DND-41 (cell line): ENCODE results near the gene MCC.

Experiments used
- ATAC-seq: fragments of 200-7000 bp; cut with Tn5 transposase; 3 replicates; pipeline ENCODE4 v1.9.1; 2021; ENCODE audit warnings: low read depth; ENCODE audit not compliant: insufficient read depth
- DNase-seq: peaks from one replicate; pipeline ENCODE4 v3.0.0-alpha.2; 2020
- H2AFZ ChIP-seq: 2 replicates; pipeline ENCODE4 v1.6.0; 2012; ENCODE audit warnings: low read depth, low read length
- H3K27ac ChIP-seq: 2 replicates; pipeline ENCODE4 v1.5.1; 2012; ENCODE audit warnings: low read length, inconsistent platforms
- H3K27me3 ChIP-seq: fragments of 200-600 bp; sonication (generic); 2 replicates; pipeline ENCODE4 v1.6.0; 2012; ENCODE audit warnings: low read length, mild to moderate bottlenecking, inconsistent platforms; ENCODE audit not compliant: insufficient read depth, poor library complexity
- H3K36me3 ChIP-seq: 2 replicates; pipeline ENCODE4 v1.5.1; 2012; ENCODE audit warnings: low read length, inconsistent platforms; ENCODE audit not compliant: insufficient read depth
- H3K4me1 ChIP-seq: 2 replicates; pipeline ENCODE4 v1.5.1; 2012; ENCODE audit warnings: mild to moderate bottlenecking, low read length; ENCODE audit not compliant: insufficient read depth
- H3K4me2 ChIP-seq: 2 replicates; pipeline ENCODE4 v1.6.0; 2012; ENCODE audit warnings: mild to moderate bottlenecking, moderate library complexity, low read length, inconsistent platforms; ENCODE audit not compliant: insufficient read depth
- H3K4me3 ChIP-seq, 2 experiments: fragments of 200-600 bp in 1 of 2; shearing (Covaris generic) in 1 of 2; 2 replicates each; pipeline ENCODE4 v1.5.1; 2012 to 2016; ENCODE audit warnings: inconsistent platforms in 2 of 2, low read length in 2 of 2, mild to moderate bottlenecking in 2 of 2, low read depth in 1 of 2, moderate library complexity in 1 of 2
- H3K79me2 ChIP-seq: 2 replicates; pipeline ENCODE4 v1.6.0; 2012; ENCODE audit warnings: low read length, inconsistent platforms; ENCODE audit not compliant: insufficient read depth
- H3K9ac ChIP-seq: 2 replicates; pipeline ENCODE4 v1.6.0; 2012; ENCODE audit warnings: low read depth, mild to moderate bottlenecking, inconsistent platforms, low read length, moderate library complexity
- H3K9me3 ChIP-seq: 2 replicates; pipeline ENCODE4 v1.5.1; 2012; ENCODE audit warnings: low read length, moderate library complexity, mild to moderate bottlenecking, inconsistent platforms; ENCODE audit not compliant: insufficient read depth, severe bottlenecking
- H4K20me1 ChIP-seq: 2 replicates; pipeline ENCODE4 v1.6.0; 2012; ENCODE audit warnings: low read length; ENCODE audit not compliant: insufficient read depth
- CTCF ChIP-seq: IDR thresholded peaks from 2 replicates; pipeline ENCODE4 v1.5.1; 2012; ENCODE audit warnings: borderline replicate concordance, low read length, moderate library complexity, mild to moderate bottlenecking; ENCODE audit not compliant: poor library complexity, severe bottlenecking; ENCODE audit errors: extremely low read depth
- EZH2 ChIP-seq: IDR thresholded peaks from 3 replicates; pipeline ENCODE4 v1.6.1; 2012; ENCODE audit warnings: borderline replicate concordance, low read depth, mild to moderate bottlenecking, moderate library complexity, low read length, inconsistent platforms; ENCODE audit not compliant: severe bottlenecking

Gene MCC

GRCh38 chr5:113112435-113112834 lies 375.8 kb downstream of the MCC start:
- no peak overlapping the region for H3K4me2 ChIP-seq
- peaks cover 2% of the 10 kb centered on the region for H3K9me3 ChIP-seq
- no peaks in the 10 kb centered on the region for H3K27me3 ChIP-seq
- no peak overlapping the region for H3K27ac ChIP-seq
- H3K36me3 ChIP-seq, result no peaks in the 10 kb centered on the region
- H3K9ac ChIP-seq, result no peak overlapping the region
- no peaks in the 10 kb centered on the region for H4K20me1 ChIP-seq
- ATAC-seq (no peak), DNase-seq (no peak)
- H3K4me1 ChIP-seq, result no peaks in the 10 kb centered on the region
- H3K79me2 ChIP-seq, result no peaks in the 10 kb centered on the region
- TF ChIP-seq CTCF (no peak), EZH2 (no peak)
- no peak overlapping the region for H2AFZ ChIP-seq
- no peak overlapping the region for H3K4me3 ChIP-seq

GRCh38 chr5:113110117-113110516 lies 378.1 kb downstream of the MCC start:
- no peaks in the 10 kb centered on the region for H3K4me1 ChIP-seq
- H3K4me3 ChIP-seq, result no peak overlapping the region
- no peaks in the 10 kb centered on the region for H3K79me2 ChIP-seq
- no peaks in the 10 kb centered on the region for H3K27me3 ChIP-seq
- H4K20me1 ChIP-seq, result no peaks in the 10 kb centered on the region
- no peak overlapping the region for H2AFZ ChIP-seq
- no peak for ATAC-seq
- H3K9me3 ChIP-seq, result peaks cover 2% of the 10 kb centered on the region
- H3K9ac ChIP-seq, result no peak overlapping the region
- no peaks in the 10 kb centered on the region for H3K36me3 ChIP-seq
- no peak for TF ChIP-seq CTCF
- no peak for TF ChIP-seq EZH2
- DNase-seq, result no peak
- H3K4me2 ChIP-seq, result no peak overlapping the region
- no peak overlapping the region for H3K27ac ChIP-seq

- DNase-seq (no peak), ATAC-seq (no peak)
- Histone ChIP-seq H2AFZ (no peak overlapping the region), H3K4me1 (no peaks in the 10 kb centered on the region), H3K27me3 (no peaks in the 10 kb centered on the region), H3K79me2 (no peaks in the 10 kb centered on the region), H4K20me1 (no peaks in the 10 kb centered on the region), H3K4me3 (no peak overlapping the region), H3K9me3 (no peaks in the 10 kb centered on the region), H3K9ac (no peak overlapping the region), H3K36me3 (no peaks in the 10 kb centered on the region), H3K27ac (no peak overlapping the region), H3K4me2 (no peak overlapping the region)
- no peak for TF ChIP-seq CTCF
- TF ChIP-seq EZH2, result no peak
Observed at GRCh38 chr5:113109344-113109743, 378.9 kb downstream of the MCC start.

- Histone ChIP-seq H3K4me1 (no peaks in the 10 kb centered on the region), H3K27me3 (no peaks in the 10 kb centered on the region), H2AFZ (0 out of 2 replicates have a peak overlapping the region, but pooled peaks have one; percentile 19), H3K4me2 (no peak overlapping the region), H3K9me3 (no peaks in the 10 kb centered on the region), H4K20me1 (no peaks in the 10 kb centered on the region), H3K27ac (no peak overlapping the region), H3K36me3 (no peaks in the 10 kb centered on the region), H3K9ac (no peak overlapping the region), H3K4me3 (no peak overlapping the region), H3K79me2 (no peaks in the 10 kb centered on the region)
- no peak for TF ChIP-seq CTCF
- no peak for TF ChIP-seq EZH2
- no peak for ATAC-seq
- no peak for DNase-seq
Observed at GRCh38 chr5:113108485-113108884, 379.8 kb downstream of the MCC start.
